ENCODE results near the gene NADK2. TPM values are rescaled to one million over a fixed set of nuclear protein-coding genes. Genes with fewer than 3 reads are reported as not detected.

Gene NADK2
- total RNA-seq, 4 donors from 2014 or later = 13.2 to 26.5 (median 18.9) TPM

DNA sequence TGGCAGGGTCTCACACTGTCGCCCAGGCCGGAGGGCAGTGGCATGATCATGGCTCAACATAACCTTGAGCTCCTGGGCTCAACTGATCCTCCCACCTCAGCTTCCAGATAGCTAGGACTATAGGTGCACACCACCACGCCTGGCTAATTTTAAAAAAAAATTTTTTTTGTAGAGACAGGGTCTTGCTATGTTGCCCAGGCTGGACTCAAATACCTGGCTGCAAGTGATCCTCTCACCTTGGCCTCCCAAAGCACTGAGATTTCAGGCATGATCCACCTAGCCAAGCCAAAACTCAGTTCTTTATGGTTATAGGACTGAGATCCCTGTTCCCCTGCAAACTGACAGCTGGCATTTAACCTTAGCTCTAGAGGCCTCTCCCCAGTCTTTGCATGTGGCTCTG is 95.3 kb downstream of the NADK2 start:
- ATAC-seq (ENCODE audit: low FRiP score) = no peak
- no peak for DNase-seq (ENCODE audit: low spot score)
- TF ChIP-seq, protein P1, sequence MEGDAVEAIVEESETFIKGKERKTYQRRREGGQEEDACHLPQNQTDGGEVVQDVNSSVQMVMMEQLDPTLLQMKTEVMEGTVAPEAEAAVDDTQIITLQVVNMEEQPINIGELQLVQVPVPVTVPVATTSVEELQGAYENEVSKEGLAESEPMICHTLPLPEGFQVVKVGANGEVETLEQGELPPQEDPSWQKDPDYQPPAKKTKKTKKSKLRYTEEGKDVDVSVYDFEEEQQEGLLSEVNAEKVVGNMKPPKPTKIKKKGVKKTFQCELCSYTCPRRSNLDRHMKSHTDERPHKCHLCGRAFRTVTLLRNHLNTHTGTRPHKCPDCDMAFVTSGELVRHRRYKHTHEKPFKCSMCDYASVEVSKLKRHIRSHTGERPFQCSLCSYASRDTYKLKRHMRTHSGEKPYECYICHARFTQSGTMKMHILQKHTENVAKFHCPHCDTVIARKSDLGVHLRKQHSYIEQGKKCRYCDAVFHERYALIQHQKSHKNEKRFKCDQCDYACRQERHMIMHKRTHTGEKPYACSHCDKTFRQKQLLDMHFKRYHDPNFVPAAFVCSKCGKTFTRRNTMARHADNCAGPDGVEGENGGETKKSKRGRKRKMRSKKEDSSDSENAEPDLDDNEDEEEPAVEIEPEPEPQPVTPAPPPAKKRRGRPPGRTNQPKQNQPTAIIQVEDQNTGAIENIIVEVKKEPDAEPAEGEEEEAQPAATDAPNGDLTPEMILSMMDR (IDR thresholded peaks at IDR 0.05) = no peak

DNA sequence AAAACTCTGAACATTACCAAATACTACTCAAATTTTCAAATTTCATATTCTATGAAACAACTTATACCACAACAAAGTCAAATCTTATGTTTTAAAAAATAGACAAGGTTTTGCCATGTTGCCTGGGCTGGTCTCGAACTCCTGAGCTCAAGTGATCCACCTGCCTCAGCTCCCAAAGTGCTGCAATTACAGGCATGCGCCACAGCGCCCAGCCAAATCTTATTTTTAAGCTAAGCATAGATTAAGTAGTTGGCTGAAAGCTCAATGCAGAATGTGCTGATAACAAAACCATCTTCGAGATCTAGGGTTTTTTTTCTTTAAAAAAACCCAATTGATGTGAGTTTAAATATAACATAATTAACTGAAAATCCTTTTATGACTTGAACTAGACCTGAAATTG is 96.4 kb downstream of the NADK2 start:
- TF ChIP-seq, protein P1 (IDR thresholded peaks at IDR 0.05) = no peak
- DNase-seq (ENCODE audit: low spot score) = no peak
- no peak for ATAC-seq (ENCODE audit: low FRiP score)

Small RNA genes lying within 50 kb of the gene (small RNA-seq; reads per million reads assigned to genes)
- gene MIR580 = not detected
- gene RNU6-1305P = not detected

Other genes starting within 250 kb of the NADK2 start
- not detected for gene UGT3A2, start 175.0 kb downstream of the NADK2 start, total RNA-seq
- gene LMBRD2, start 90.0 kb downstream of the NADK2 start, total RNA-seq = 10 to 100 TPM in 1 of 4 donors, 1 to 10 TPM in 3; 6.2 to 12.0 (median 8.6) TPM
- 10 to 100 TPM in 3 of 4 donors, 1 to 10 TPM in 1; 8.6 to 19.4 (median 14.1) TPM for gene SKP2, start 89.8 kb downstream of the NADK2 start, total RNA-seq
- 10 to 100 TPM in 1 of 4 donors, 1 to 10 TPM in 2, under 1 TPM in 1; 0.50 to 10.6 (median 2.8) TPM for gene RANBP3L, start 60.0 kb upstream of the NADK2 start, total RNA-seq

Measured in omental fat pad (tissue), 4 donors.